Thymus (tissue), 14 donors: Measurements from ENCODE around the gene TMEM187. TPM values are rescaled to one million over a fixed set of nuclear protein-coding genes. Genes with fewer than 3 reads are reported as not detected.
A peak's percentile ranks its signal among the peaks of the same experiment; 100 is the strongest.

ENCODE experiments used
- DNase-seq, 9 donors: peaks; one replicate each; pipeline ENCODE4 v3.0.0-alpha.2; 2013; ENCODE audit warnings: low spot score in 9 of 9, low read depth in 6 of 9, missing footprints in 1 of 9
- H3K27ac ChIP-seq, 2 donors: one replicate each; pipeline ENCODE4 v1.5.1; 2013; ENCODE audit warnings: control low read depth in 1 of 2, low read depth in 1 of 2, low read length in 1 of 2, mild to moderate bottlenecking in 1 of 2, moderate library complexity in 1 of 2
- H3K27me3 ChIP-seq, 2 donors: one replicate each; pipeline ENCODE4 v1.5.1; 2013; ENCODE audit warnings: low read length in 1 of 2; ENCODE audit not compliant: control insufficient read depth in 2 of 2, insufficient read depth in 1 of 2
- H3K36me3 ChIP-seq, 2 donors: one replicate each; pipeline ENCODE4 v1.5.1; 2013; ENCODE audit warnings: low read length in 1 of 2, mild to moderate bottlenecking in 1 of 2, moderate library complexity in 1 of 2; ENCODE audit not compliant: control insufficient read depth in 2 of 2, insufficient read depth in 2 of 2
- H3K4me1 ChIP-seq, 2 donors: one replicate each; pipeline ENCODE4 v1.5.1; 2013; ENCODE audit warnings: low read length in 2 of 2; ENCODE audit not compliant: control insufficient read depth in 2 of 2, insufficient read depth in 2 of 2
- H3K4me3 ChIP-seq, 2 donors: one replicate each; pipeline ENCODE4 v1.5.1; 2013; ENCODE audit warnings: low read length in 2 of 2, control low read depth in 1 of 2, mild to moderate bottlenecking in 1 of 2
- H3K9me3 ChIP-seq, 2 donors: one replicate each; pipeline ENCODE4 v1.5.1; 2013; ENCODE audit warnings: low read length in 1 of 2, mild to moderate bottlenecking in 1 of 2; ENCODE audit not compliant: control insufficient read depth in 2 of 2, insufficient read depth in 1 of 2
- WGBS: extraction: QIAGEN DNeasy Blood & Tissue Kit; methylation state at CpG from one replicate; pipeline ENCODE4 v1.1.7; 2013; 5-methylcytosine and 5-hydroxymethylcytosine counted together
- long read RNA-seq, 10 donors: transcript quantifications; one replicate each; lab custom pipeline, GENCODE V29; 2026
- polyA plus RNA-seq: library from polyadenylated mRNA; stranded (reverse); fragments of 200-250 nt; gene quantifications from one replicate; pipeline ENCODE4 v1.2.3, GENCODE V29; 2013
- total RNA-seq: library from RNA; stranded (reverse); fragments of 120-200 nt; gene quantifications from one replicate; pipeline ENCODE4 v1.2.4, GENCODE V29; 2013
- donor health status: healthy.

Gene TMEM187
- 5.9 TPM for total RNA-seq
- polyA plus RNA-seq: 6.9 TPM
- long read RNA-seq, donor 1, partial matches to known transcripts: 0 of 1 reads
- long read RNA-seq, donor 1, other reads (novel, unspliced or antisense): 0 of 1 reads
- long read RNA-seq, donor 2, transcript TMEM187-201 (2 exons, 1,880 nt): major isoform, 5 of 48 reads
- long read RNA-seq, donor 2, partial matches to known transcripts: 32 of 48 reads
- long read RNA-seq, donor 2, other reads (novel, unspliced or antisense): 11 of 48 reads
- long read RNA-seq, donor 3, transcript TMEM187-201 (2 exons, 1,880 nt): major isoform, 6 of 6 reads
- long read RNA-seq, donor 3, partial matches to known transcripts: 0 of 6 reads
- long read RNA-seq, donor 3, other reads (novel, unspliced or antisense): 0 of 6 reads
- long read RNA-seq, donor 4, partial matches to known transcripts: 0 of 1 reads
- long read RNA-seq, donor 4, other reads (novel, unspliced or antisense): 0 of 1 reads
- long read RNA-seq, donor 5, transcript TMEM187-201 (2 exons, 1,880 nt): major isoform, 5 of 22 reads
- long read RNA-seq, donor 5, partial matches to known transcripts: 10 of 22 reads
- long read RNA-seq, donor 5, other reads (novel, unspliced or antisense): 5 of 22 reads
- long read RNA-seq, donor 6, partial matches to known transcripts: 0 of 4 reads
- long read RNA-seq, donor 6, other reads (novel, unspliced or antisense): 0 of 4 reads
- long read RNA-seq, donor 7, transcript TMEM187-201 (2 exons, 1,880 nt): major isoform, 9 of 10 reads
- long read RNA-seq, donor 7, partial matches to known transcripts: 0 of 10 reads
- long read RNA-seq, donor 7, other reads (novel, unspliced or antisense): 0 of 10 reads
- long read RNA-seq, donor 8, partial matches to known transcripts: 0 of 1 reads
- long read RNA-seq, donor 8, other reads (novel, unspliced or antisense): 0 of 1 reads
- long read RNA-seq, donor 9, partial matches to known transcripts: 0 of 2 reads
- long read RNA-seq, donor 9, other reads (novel, unspliced or antisense): 0 of 2 reads
- long read RNA-seq, donor 10, partial matches to known transcripts: 0 of 2 reads
- long read RNA-seq, donor 10, other reads (novel, unspliced or antisense): 0 of 2 reads

DNA sequence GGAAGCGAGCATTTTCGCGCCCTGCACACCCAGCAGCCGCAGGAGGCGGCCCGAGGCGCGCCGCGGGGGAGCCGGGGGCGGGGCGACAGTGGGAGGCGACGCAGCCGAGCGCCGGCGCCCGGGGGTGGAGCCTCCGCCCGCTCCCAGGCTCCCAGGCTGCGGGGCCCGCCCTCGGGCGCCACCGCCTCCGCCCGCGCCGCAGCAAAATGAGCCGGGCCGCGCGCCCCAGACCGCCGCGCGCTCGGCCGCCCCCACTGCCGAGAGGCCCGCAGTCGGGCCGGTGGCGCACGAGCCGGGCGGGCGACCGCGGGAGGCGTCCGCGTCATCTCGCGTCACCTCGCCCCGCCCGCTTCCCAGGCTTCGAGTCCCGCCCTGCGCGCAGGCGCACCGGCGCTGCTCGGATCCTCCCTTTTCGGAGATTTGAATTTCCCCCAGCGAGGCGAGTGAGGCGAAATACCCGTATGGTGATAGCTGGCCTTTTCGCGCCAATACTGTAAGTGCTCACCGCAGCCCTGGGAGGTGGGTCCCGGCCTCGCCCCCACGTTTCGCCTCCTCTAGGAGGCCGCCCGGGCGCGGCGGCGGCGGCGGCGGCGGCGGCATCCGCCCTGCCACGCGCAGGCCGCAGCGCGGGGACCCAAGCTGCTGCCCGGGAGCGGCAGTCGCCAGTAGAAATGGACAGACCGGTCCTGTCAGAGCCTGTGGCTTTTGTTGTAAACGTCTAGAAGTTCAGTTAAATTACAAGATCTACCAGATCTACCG, at the start of gene TMEM187:
TMEM187 (plus strand) TSS at position 387 of the 759 bp plus-strand sequence. CDS start 9,309 bp downstream, outside the sequence.
- Histone ChIP-seq H3K27ac (peak within 1 kb of the TSS; percentile 99 to 100), H3K4me3 (peak within 1 kb of the TSS; percentile 62 to 98), H3K4me1 (peaks cover 9 to 30% of the 10 kb centered on the region in 2 donors), H3K36me3 (peaks cover 0 to 12% of the 10 kb centered on the region in 2 donors), H3K9me3 (no peaks in the 10 kb centered on the region), H3K27me3 (peaks cover 0 to 16% of the 10 kb centered on the region in 2 donors)
- WGBS: under 1% methylated on average over 102 of the region's 103 CpGs
- DNase-seq: peak in 7 of 9 donors; percentile 74 to 92 (median 78)

DNA sequence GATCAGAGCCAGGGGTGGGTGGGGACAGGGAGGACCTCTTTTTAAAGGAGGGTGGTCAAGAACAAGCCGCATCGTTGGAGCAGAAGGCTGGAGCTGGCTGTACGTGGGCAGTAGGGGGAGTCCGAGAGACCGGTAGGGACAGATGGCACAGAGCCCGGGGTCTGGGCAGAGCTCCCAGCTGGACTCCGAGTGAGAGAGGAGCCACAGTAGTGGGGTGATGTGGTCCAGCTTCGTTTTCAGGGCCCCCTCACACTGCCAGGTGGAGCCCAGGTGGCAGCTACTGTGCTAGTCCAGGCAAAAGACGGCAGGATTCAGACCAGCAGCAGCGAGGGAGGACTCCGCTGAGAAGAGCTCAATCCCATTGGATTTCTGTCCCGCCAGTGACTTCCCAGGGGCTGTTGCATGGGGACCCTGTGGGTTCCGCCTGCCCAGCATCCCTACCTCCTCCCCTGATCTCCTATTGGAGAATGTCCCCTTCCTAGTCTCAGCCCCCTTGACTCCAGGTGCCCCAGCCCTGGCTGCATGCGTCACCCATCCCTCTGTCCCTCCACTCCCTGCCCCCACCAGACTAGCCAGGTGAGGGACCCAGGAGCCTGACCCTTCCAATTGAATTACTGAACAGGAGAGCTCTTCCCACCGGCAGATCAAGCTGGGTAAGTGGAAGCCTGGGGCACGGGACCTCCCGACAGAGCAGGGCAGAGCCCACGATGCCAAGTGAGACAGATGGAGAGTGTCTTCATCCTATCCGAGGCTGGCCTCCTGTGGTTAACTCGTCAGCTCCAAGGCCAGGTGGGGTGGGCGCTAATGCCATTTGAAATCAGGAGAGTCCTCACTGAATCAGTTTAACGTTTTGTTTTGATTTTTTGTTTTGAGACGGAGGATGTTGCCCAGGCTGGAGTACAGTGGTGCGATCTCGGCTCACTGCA, 49.4 kb upstream of the TMEM187 start:
- Histone ChIP-seq H3K36me3 (peaks cover 29 to 30% of the 10 kb centered on the region in 2 donors), H3K4me3 (no peak overlapping the region), H3K4me1 (peaks cover 3 to 60% of the 10 kb centered on the region in 2 donors), H3K27ac (no peak overlapping the region), H3K27me3 (peaks cover 0 to 37% of the 10 kb centered on the region in 2 donors), H3K9me3 (peaks cover 0 to 7% of the 10 kb centered on the region in 2 donors)
- WGBS: 56% methylated on average over 25 of the region's 25 CpGs
- DNase-seq: no peak

- Histone ChIP-seq H3K4me3 (peak overlapping the region; percentile 61 to 81), H3K4me1 (peaks cover 3 to 69% of the 10 kb centered on the region in 2 donors)
- 2% methylated on average over 14 of the region's 14 CpGs for WGBS
Measured at GRCh38 chrX:153924149-153924861, 48.2 kb upstream of the TMEM187 start.

DNA sequence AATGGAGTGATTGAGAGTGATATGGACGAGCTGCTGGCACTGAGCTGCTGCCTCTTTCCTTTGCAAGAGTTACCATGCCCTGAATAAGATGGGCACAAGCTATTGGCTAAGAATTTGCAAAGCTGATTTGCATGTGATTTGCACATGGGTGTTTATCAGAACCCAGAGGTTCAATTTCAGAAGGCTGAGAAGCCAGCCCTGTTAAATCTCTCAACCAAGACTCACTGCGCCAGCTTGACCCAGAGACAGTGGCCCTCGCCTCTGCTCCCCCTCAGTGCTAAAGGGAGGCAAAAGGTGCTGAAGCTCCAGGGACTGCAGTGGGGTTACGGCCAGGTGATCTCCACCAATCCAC, 47.2 kb upstream of the TMEM187 start:
- H3K4me1 ChIP-seq: peaks cover 3 to 78% of the 10 kb centered on the region in 2 donors
- peaks cover 11 to 22% of the 10 kb centered on the region in 2 donors for H3K36me3 ChIP-seq
- H3K9me3 ChIP-seq: peaks cover 0 to 7% of the 10 kb centered on the region in 2 donors
- 6% methylated on average over 4 of the region's 4 CpGs for WGBS
- peak overlapping the region; percentile 91 to 93 for H3K27ac ChIP-seq
- peaks cover 0 to 28% of the 10 kb centered on the region in 2 donors for H3K27me3 ChIP-seq
- DNase-seq: peak in 1 of 9 donors; percentile 55
- H3K4me3 ChIP-seq: peak overlapping the region; percentile 61 to 81

More at GRCh38 chrX:153924149-153924861, 48.2 kb upstream of the TMEM187 start:
- Histone ChIP-seq H3K27ac (peak overlapping the region; percentile 89 to 91), H3K27me3 (peaks cover 0 to 32% of the 10 kb centered on the region in 2 donors), H3K9me3 (peaks cover 0 to 7% of the 10 kb centered on the region in 2 donors), H3K36me3 (peaks cover 19 to 22% of the 10 kb centered on the region in 2 donors)
- peak in 2 of 9 donors; percentile 33 to 62 for DNase-seq

DNA sequence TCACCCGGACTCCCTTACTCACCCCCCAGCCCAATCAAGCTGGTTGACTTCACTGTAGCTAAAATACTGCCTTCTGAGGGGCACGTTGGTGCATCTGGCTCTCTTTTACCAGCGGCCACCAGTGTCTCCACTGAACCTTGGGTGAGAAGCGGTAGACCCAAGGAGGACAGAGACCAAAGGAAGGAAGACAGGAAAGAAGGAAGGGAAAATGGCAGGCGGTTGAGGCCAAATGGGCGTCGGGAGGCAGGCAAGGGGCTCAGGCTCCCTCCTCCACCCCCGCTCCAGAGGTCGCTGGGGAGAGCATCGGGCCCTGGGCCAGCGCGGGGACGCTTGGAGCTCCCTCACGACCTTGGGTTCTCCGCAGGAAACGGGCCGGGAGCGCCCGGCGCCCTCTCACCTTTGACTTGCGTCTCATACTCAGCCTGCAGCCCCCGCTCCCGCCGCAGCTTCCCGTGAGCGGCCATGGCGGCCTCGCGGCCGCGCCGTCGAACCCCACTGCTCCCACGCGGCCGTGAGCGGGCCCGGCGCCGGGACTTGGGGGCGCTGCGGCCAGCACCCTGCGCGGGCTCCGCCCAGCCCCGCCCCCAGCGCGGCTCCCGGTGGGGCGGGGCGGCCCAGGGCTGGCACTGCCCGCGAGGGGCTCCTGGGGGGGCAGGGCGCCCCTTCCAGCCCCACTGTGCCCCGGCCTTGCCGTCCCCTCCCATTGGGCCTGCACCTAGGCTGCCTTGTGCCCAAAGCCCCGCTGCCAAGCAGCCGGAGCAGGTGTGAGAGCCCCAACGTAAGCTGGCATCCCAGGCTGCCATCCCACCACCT, 46.6 kb upstream of the TMEM187 start, which contains the start of gene ARHGAP4:
ARHGAP4 (minus strand) TSS at position 526 of the 813 bp plus-strand sequence; CDS start at position 464, 62 bp downstream.
- Histone ChIP-seq H3K27me3 (peaks cover 0 to 26% of the 10 kb centered on the region in 2 donors), H3K4me1 (peaks cover 3 to 80% of the 10 kb centered on the region in 2 donors), H3K4me3 (peak within 1 kb of the TSS; percentile 61 to 87), H3K36me3 (peaks cover 11 to 21% of the 10 kb centered on the region in 2 donors), H3K9me3 (peaks cover 0 to 7% of the 10 kb centered on the region in 2 donors), H3K27ac (peak within 1 kb of the TSS; percentile 93 to 100)
- under 1% methylated on average over 50 of the region's 59 CpGs for WGBS
- DNase-seq: peak in 3 of 9 donors; percentile 37 to 66 (median 47)

DNA sequence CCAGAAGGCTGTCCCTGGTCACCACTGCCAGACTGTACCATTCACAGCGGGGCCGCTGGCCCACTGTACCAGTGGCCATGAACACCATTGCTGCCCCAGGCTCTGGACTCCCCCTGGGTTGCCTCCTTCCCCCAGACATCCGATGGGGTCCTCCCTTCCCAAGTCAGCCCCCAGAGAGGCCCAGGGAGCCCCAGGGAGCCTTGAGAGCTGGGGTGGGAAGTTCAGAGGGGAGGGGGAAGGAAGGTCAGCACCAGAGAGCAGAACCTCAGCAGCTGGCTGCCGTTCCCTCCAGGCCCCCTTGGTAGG, 46.0 kb upstream of the TMEM187 start:
- Histone ChIP-seq H3K36me3 (peaks cover 12 to 21% of the 10 kb centered on the region in 2 donors), H3K27ac (peak overlapping the region; percentile 93 to 100), H3K4me3 (peak overlapping the region; percentile 61 to 87), H3K4me1 (peaks cover 3 to 75% of the 10 kb centered on the region in 2 donors), H3K27me3 (peaks cover 0 to 25% of the 10 kb centered on the region in 2 donors), H3K9me3 (peaks cover 0 to 7% of the 10 kb centered on the region in 2 donors)
- WGBS: 1% methylated on average over 4 of the region's 4 CpGs
- DNase-seq: no peak
